ENCODE results near the gene ARID5B.

DNA sequence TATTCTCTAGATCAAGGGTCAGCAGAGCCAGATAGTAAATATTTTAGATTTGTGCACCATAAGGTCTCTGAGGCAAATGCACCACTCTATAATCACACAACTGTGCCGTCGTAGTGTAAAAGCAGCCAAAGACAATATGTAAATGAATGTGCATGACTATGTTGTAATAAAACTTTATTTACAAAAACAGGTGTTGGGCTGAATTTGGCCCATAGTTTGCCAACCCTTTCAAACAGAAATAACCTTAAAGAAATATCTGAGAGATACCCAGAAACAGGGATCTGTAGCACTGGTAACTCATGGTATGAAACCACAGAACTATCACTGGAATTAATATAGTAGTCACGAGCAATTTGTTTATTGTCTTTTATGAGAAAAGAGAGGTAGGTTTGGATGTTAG, 86.0 kb downstream of the ARID5B start:
- TF ChIP-seq FOS (IDR thresholded peaks at IDR 0.05; ENCODE audit: borderline replicate concordance, insufficient read depth, low read length), result no peak
- no peak for TF ChIP-seq EZH2 (IDR thresholded peaks at IDR 0.05; ENCODE audit: borderline replicate concordance, low read depth, low read length, severe bottlenecking)
- no peak for TF ChIP-seq POLR2A (IDR thresholded peaks at IDR 0.05; ENCODE audit: low read depth, low read length)
- TF ChIP-seq, protein P1, sequence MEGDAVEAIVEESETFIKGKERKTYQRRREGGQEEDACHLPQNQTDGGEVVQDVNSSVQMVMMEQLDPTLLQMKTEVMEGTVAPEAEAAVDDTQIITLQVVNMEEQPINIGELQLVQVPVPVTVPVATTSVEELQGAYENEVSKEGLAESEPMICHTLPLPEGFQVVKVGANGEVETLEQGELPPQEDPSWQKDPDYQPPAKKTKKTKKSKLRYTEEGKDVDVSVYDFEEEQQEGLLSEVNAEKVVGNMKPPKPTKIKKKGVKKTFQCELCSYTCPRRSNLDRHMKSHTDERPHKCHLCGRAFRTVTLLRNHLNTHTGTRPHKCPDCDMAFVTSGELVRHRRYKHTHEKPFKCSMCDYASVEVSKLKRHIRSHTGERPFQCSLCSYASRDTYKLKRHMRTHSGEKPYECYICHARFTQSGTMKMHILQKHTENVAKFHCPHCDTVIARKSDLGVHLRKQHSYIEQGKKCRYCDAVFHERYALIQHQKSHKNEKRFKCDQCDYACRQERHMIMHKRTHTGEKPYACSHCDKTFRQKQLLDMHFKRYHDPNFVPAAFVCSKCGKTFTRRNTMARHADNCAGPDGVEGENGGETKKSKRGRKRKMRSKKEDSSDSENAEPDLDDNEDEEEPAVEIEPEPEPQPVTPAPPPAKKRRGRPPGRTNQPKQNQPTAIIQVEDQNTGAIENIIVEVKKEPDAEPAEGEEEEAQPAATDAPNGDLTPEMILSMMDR (IDR thresholded peaks at IDR 0.05; ENCODE audit: extremely low read depth in 1 of 2, insufficient read depth in 1 of 2, low read depth in 1 of 2, low read length in 2 of 2), result no peak
- no peak for TF ChIP-seq GATA2 (IDR thresholded peaks at IDR 0.05; ENCODE audit: insufficient read depth, insufficient read length, low read depth, low read length)

All from endothelial cell of umbilical vein (primary cell).